Breast epithelium (tissue), 3 donors: ENCODE results near the gene SV2C.

ENCODE experiments used
- CTCF ChIP-seq, 3 donors: fragments of 450-650 bp; IDR thresholded peaks; one replicate each; pipeline ENCODE4 v1.5.1; 2016 to 2017; ENCODE audit warnings: antibody characterized with exemption in 3 of 3, mild to moderate bottlenecking in 3 of 3, moderate library complexity in 3 of 3
- POLR2A ChIP-seq: fragments of 450-650 bp; IDR thresholded peaks from one replicate; pipeline ENCODE4 v1.6.1; 2016; ENCODE audit warnings: antibody characterized with exemption, mild to moderate bottlenecking, moderate library complexity
- POLR2AphosphoS5 ChIP-seq, 3 donors: sonication (generic); formaldehyde crosslinking; IDR thresholded peaks; one replicate each; pipeline ENCODE4 v1.6.1; 2017; ENCODE audit warnings: antibody characterized with exemption in 3 of 3

- no peak for TF ChIP-seq CTCF (IDR thresholded peaks at IDR 0.05)
- no peak for TF ChIP-seq POLR2A
- no peak for TF ChIP-seq POLR2AphosphoS5 (IDR thresholded peaks at IDR 0.05)
Observed at GRCh38 chr5:76397200-76397599, 314.0 kb downstream of the SV2C start.
